ENCODE measurements around the gene CAND2. TPM values are rescaled to one million over a fixed set of nuclear protein-coding genes. Genes with fewer than 3 reads are reported as not detected.
"Not testable (repeated sequence)": the region's sequence is repeated elsewhere in the genome, so short reads cannot be mapped to it uniquely, and the experiment has no call there.

The CAND2 gene
- polyA plus RNA-seq, 1 donor, result 2.8 TPM

- no CpG with 5 or more reads among the region's 60 CpGs for WGBS (ENCODE audit: insufficient coverage, low lambda C conversion rate)
- no peaks in the 10 kb centered on the region for H3K9me3 ChIP-seq (ENCODE audit: control insufficient read depth, low read depth, low read length)
- no peaks in the 10 kb centered on the region for H3K27me3 ChIP-seq (ENCODE audit: control insufficient read depth, insufficient read depth, low read length)
- H3K4me3 ChIP-seq (ENCODE audit: low read length), result no peak overlapping the region
- no peaks in the 10 kb centered on the region for H3K36me3 ChIP-seq (ENCODE audit: control insufficient read depth, insufficient read depth, low read length)
- peak in 1 of 2 donors; percentile 28 for DNase-seq
- no peak overlapping the region for H3K27ac ChIP-seq (ENCODE audit: low read length)
- H3K4me1 ChIP-seq (ENCODE audit: control insufficient read depth, insufficient read depth, low read length), result peaks cover 4% of the 10 kb centered on the region
Measured at GRCh38 chr3:12875857-12876836, 79.7 kb downstream of the CAND2 start.

- Histone ChIP-seq H3K4me3 (ENCODE audit: low read length) (no peak overlapping the region), H3K27ac (ENCODE audit: low read length) (no peak overlapping the region)
- WGBS (ENCODE audit: insufficient coverage, low lambda C conversion rate), result 86% methylated on average over 3 of the region's 7 CpGs
Measured at GRCh38 chr3:12877040-12877439, 80.6 kb downstream of the CAND2 start.

GRCh38 chr3:12878141-12878574 lies 81.7 kb downstream of the CAND2 start:
- WGBS (ENCODE audit: insufficient coverage, low lambda C conversion rate), result no CpG with 5 or more reads among the region's 2 CpGs

More at GRCh38 chr3:12877040-12877439, 80.6 kb downstream of the CAND2 start:
- no peaks in the 10 kb centered on the region for H3K9me3 ChIP-seq (ENCODE audit: control insufficient read depth, low read depth, low read length)
- no peaks in the 10 kb centered on the region for H3K27me3 ChIP-seq (ENCODE audit: control insufficient read depth, insufficient read depth, low read length)
- DNase-seq, result no peak
- peaks cover 4% of the 10 kb centered on the region for H3K4me1 ChIP-seq (ENCODE audit: control insufficient read depth, insufficient read depth, low read length)
- no peaks in the 10 kb centered on the region for H3K36me3 ChIP-seq (ENCODE audit: control insufficient read depth, insufficient read depth, low read length)

GRCh38 chr3:12878758-12879157 lies 82.3 kb downstream of the CAND2 start:
- not testable (repeated sequence) for H3K4me1 ChIP-seq (ENCODE audit: control insufficient read depth, insufficient read depth, low read length); H3K27me3 ChIP-seq (ENCODE audit: control insufficient read depth, insufficient read depth, low read length); DNase-seq; H3K36me3 ChIP-seq (ENCODE audit: control insufficient read depth, insufficient read depth, low read length); H3K4me3 ChIP-seq (ENCODE audit: low read length); H3K9me3 ChIP-seq (ENCODE audit: control insufficient read depth, low read depth, low read length); H3K27ac ChIP-seq (ENCODE audit: low read length)
- WGBS (ENCODE audit: insufficient coverage, low lambda C conversion rate), result no CpG with 5 or more reads among the region's 2 CpGs

More at GRCh38 chr3:12878141-12878574, 81.7 kb downstream of the CAND2 start:
- DNase-seq, result no peak
- Histone ChIP-seq H3K4me3 (ENCODE audit: low read length) (no peak overlapping the region), H3K9me3 (ENCODE audit: control insufficient read depth, low read depth, low read length) (no peaks in the 10 kb centered on the region), H3K4me1 (ENCODE audit: control insufficient read depth, insufficient read depth, low read length) (peaks cover 4% of the 10 kb centered on the region), H3K36me3 (ENCODE audit: control insufficient read depth, insufficient read depth, low read length) (no peaks in the 10 kb centered on the region), H3K27me3 (ENCODE audit: control insufficient read depth, insufficient read depth, low read length) (no peaks in the 10 kb centered on the region), H3K27ac (ENCODE audit: low read length) (no peak overlapping the region)

DNA sequence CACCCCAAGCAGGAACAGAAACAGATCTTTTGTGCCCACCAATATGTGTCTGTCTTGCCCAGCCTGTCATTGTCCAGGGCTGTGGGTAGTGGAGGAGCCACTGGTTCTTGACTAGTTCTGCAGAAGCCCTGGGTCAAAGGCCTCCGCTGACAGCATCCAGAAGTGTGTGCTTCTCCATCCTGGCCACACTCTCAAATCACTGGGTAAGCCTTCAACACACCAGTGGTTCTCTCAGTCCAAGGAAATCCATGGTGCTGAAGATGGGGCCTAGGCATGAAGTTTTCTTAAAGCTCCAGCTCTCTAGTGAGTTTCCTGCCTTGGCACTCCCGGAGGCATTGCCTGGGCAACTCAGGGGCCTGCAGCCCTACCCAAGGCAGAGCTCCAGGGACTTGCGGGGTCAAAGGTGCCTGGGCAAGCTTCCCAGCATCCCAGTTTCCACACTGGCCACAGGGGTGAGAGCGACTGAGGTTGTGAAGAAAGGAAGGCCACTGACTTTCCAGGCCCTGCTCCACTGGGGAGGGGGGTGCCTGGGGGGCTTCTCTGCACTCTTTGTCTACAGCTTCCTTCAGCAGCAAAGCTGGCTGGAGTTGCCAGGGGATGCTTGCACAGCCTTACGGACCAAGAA lies 82.8 kb downstream of the CAND2 start:
- H3K9me3 ChIP-seq (ENCODE audit: control insufficient read depth, low read depth, low read length), result no peaks in the 10 kb centered on the region
- DNase-seq, result no peak
- no CpG with 5 or more reads among the region's 5 CpGs for WGBS (ENCODE audit: insufficient coverage, low lambda C conversion rate)
- no peaks in the 10 kb centered on the region for H3K27me3 ChIP-seq (ENCODE audit: control insufficient read depth, insufficient read depth, low read length)
- peaks cover 4% of the 10 kb centered on the region for H3K4me1 ChIP-seq (ENCODE audit: control insufficient read depth, insufficient read depth, low read length)
- no peak overlapping the region for H3K4me3 ChIP-seq (ENCODE audit: low read length)
- no peak overlapping the region for H3K27ac ChIP-seq (ENCODE audit: low read length)
- H3K36me3 ChIP-seq (ENCODE audit: control insufficient read depth, insufficient read depth, low read length), result no peaks in the 10 kb centered on the region

GRCh38 chr3:12881858-12882257 lies 85.4 kb downstream of the CAND2 start:
- H3K27ac ChIP-seq (ENCODE audit: low read length); H3K36me3 ChIP-seq (ENCODE audit: control insufficient read depth, insufficient read depth, low read length); H3K27me3 ChIP-seq (ENCODE audit: control insufficient read depth, insufficient read depth, low read length); H3K4me3 ChIP-seq (ENCODE audit: low read length); H3K4me1 ChIP-seq (ENCODE audit: control insufficient read depth, insufficient read depth, low read length); DNase-seq; H3K9me3 ChIP-seq (ENCODE audit: control insufficient read depth, low read depth, low read length): not testable (repeated sequence)
- no CpG with 5 or more reads among the region's 12 CpGs for WGBS (ENCODE audit: insufficient coverage, low lambda C conversion rate)

- WGBS (ENCODE audit: insufficient coverage, low lambda C conversion rate), result no CpG with 5 or more reads among the region's 62 CpGs
Measured at GRCh38 chr3:12882336-12883310, 86.1 kb downstream of the CAND2 start.

GRCh38 chr3:12884186-12884680 lies 87.8 kb downstream of the CAND2 start:
- Histone ChIP-seq H3K36me3 (ENCODE audit: control insufficient read depth, insufficient read depth, low read length) (no peaks in the 10 kb centered on the region), H3K27me3 (ENCODE audit: control insufficient read depth, insufficient read depth, low read length) (peaks cover 11% of the 10 kb centered on the region), H3K4me3 (ENCODE audit: low read length) (no peak overlapping the region), H3K4me1 (ENCODE audit: control insufficient read depth, insufficient read depth, low read length) (no peaks in the 10 kb centered on the region), H3K27ac (ENCODE audit: low read length) (no peak overlapping the region), H3K9me3 (ENCODE audit: control insufficient read depth, low read depth, low read length) (no peaks in the 10 kb centered on the region)
- WGBS (ENCODE audit: insufficient coverage, low lambda C conversion rate), result 90% methylated on average over 2 of the region's 15 CpGs
- DNase-seq, result no peak

More at GRCh38 chr3:12882336-12883310, 86.1 kb downstream of the CAND2 start:
- H3K27ac ChIP-seq (ENCODE audit: low read length), result no peak overlapping the region
- no peaks in the 10 kb centered on the region for H3K4me1 ChIP-seq (ENCODE audit: control insufficient read depth, insufficient read depth, low read length)
- H3K4me3 ChIP-seq (ENCODE audit: low read length), result no peak overlapping the region
- no peak for DNase-seq
- no peaks in the 10 kb centered on the region for H3K9me3 ChIP-seq (ENCODE audit: control insufficient read depth, low read depth, low read length)
- H3K36me3 ChIP-seq (ENCODE audit: control insufficient read depth, insufficient read depth, low read length), result no peaks in the 10 kb centered on the region
- peaks cover 11% of the 10 kb centered on the region for H3K27me3 ChIP-seq (ENCODE audit: control insufficient read depth, insufficient read depth, low read length)

Data from large intestine (tissue), 3 donors.